Central memory CD8-positive, alpha-beta T cell (primary cell): ENCODE measurements around the gene BABAM1.
A peak's percentile ranks its signal among the peaks of the same experiment; 100 is the strongest.

Experiments
- ATAC-seq: fragments of 150-1000 bp; cut with Tn5 transposase; replicated peaks from 2 replicates; pipeline ENCODE4 v1.10.0; 2022; ENCODE audit warnings: mild to moderate bottlenecking, moderate FRiP score, moderate number of reproducible peaks; ENCODE audit not compliant: poor library complexity, severe bottlenecking; ENCODE audit errors: extremely low read depth
- DNase-seq, 2 donors: peaks; one replicate each; pipeline ENCODE4 v3.0.0; 2021; ENCODE audit warnings: low spot score in 2 of 2
- H3K27ac Mint-ChIP-seq: one replicate; pipeline ENCODE4 v1.8.0; 2022; ENCODE audit warnings: low read depth, mild to moderate bottlenecking, moderate library complexity, mixed read lengths
- H3K27me3 Mint-ChIP-seq: one replicate; pipeline ENCODE4 v1.8.0; 2022; ENCODE audit warnings: mixed read lengths
- H3K36me3 Mint-ChIP-seq: one replicate; pipeline ENCODE4 v1.8.0; 2022; ENCODE audit warnings: mild to moderate bottlenecking, moderate library complexity, mixed read lengths; ENCODE audit not compliant: insufficient read depth
- H3K4me1 Mint-ChIP-seq: one replicate; pipeline ENCODE4 v1.8.0; 2022; ENCODE audit warnings: mixed read lengths
- H3K4me3 Mint-ChIP-seq: one replicate; pipeline ENCODE4 v1.8.0; 2022; ENCODE audit warnings: mild to moderate bottlenecking, moderate library complexity, mixed read lengths
- H3K9me3 Mint-ChIP-seq: one replicate; pipeline ENCODE4 v1.8.0; 2022; ENCODE audit warnings: mixed read lengths

Gene BABAM1

DNA sequence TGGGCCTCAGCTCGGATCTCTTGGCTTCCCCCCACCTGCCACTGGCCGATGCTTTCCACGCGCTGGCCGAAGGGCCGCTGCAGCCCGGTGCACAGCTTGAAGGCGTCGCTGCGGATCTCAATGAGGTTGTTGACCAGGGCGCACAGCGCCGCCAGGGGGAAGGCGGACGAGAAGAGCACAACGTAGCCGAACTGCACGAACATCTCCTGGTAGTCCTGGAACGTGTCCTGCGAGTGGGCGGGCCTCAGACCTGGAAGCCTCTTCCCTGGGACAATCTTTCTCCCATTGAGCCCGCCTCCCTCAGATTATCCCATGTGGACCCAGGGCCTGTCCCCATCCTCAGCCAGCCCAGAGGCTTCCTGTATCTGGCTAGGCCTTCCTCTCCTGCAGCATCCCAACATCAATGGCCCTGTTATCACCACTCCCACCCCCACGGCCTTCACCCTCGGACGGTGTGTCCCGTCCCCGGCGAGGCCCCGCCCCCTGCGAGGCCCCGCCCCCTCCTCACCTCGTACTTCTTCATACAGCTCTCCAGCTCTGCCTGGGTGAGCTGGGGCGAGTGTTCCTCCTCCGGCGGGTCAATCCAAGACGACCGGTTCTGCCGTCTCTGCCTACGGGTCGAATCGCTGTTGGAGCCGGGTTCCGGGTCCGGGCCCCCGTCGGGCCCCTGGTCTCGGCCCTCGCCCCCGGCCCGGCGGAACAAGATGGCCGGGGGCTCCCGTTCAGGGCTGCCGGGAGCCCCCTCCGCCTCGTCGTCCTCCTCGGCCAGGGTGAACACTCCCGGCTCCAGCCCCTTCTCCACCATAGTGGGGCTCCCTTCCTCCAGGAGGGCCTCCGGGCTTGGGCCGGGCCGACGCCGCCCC, 60.6 kb downstream of the BABAM1 start:
- DNase-seq (no peak), ATAC-seq (peak; percentile 68)
- peak overlapping the region; percentile 68 for H3K4me3 Mint-ChIP-seq
- H3K36me3 Mint-ChIP-seq = peaks cover 2% of the 10 kb centered on the region
- peak overlapping the region; percentile 79 for H3K27ac Mint-ChIP-seq
- peaks cover 7% of the 10 kb centered on the region for H3K4me1 Mint-ChIP-seq
- no peaks in the 10 kb centered on the region for H3K27me3 Mint-ChIP-seq
- no peaks in the 10 kb centered on the region for H3K9me3 Mint-ChIP-seq
